ENCODE measurements around the gene SLC25A13. TPM values are rescaled to one million over a fixed set of nuclear protein-coding genes. Genes with fewer than 3 reads are reported as not detected.

The SLC25A13 gene
- total RNA-seq, 1 experiment from 2014 or later: 52.5 TPM

- peaks cover 33% of the 10 kb centered on the region for H3K79me2 ChIP-seq (ENCODE audit: low read depth)
- no peaks in the 10 kb centered on the region; the same call in 1 of the 2 replicates for H3K36me3 ChIP-seq (ENCODE audit: low read depth)
- H3K27ac ChIP-seq: no peak overlapping the region
- H4K20me1 ChIP-seq (ENCODE audit: insufficient read depth): peaks cover 19% of the 10 kb centered on the region
- H3K4me1 ChIP-seq (replicated peaks; ENCODE audit: insufficient read depth): no peaks in the 10 kb centered on the region
- H3K4me3 ChIP-seq: no peak overlapping the region
- no peaks in the 10 kb centered on the region for H3K27me3 ChIP-seq (ENCODE audit: insufficient read depth, low read depth)
- H3K9me2 ChIP-seq (ENCODE audit: insufficient read depth): no peaks in the 10 kb centered on the region
- no TSS peak for BruUV-seq (replicated peaks)
- H2AFZ ChIP-seq: no peak overlapping the region
- no peak for DNase-seq
- no peaks in the 10 kb centered on the region for H3K9me3 ChIP-seq (ENCODE audit: insufficient read depth, low read depth)
- H3F3A ChIP-seq (ENCODE audit: insufficient read depth, low read depth): no peaks in the 10 kb centered on the region
- POLR2A ChIA-PET (ENCODE audit: unreplicated experiment): no interaction called here
- H3K4me2 ChIP-seq: no peak overlapping the region
- intact Hi-C loops (cut with micrococcal nuclease; ENCODE audit: unreplicated experiment): no loop called here
- no peak for TF ChIP-seq CTCF (conservative IDR thresholded peaks at IDR 0.05)
- TF ChIP-seq EZH2 (IDR thresholded peaks at IDR 0.05; ENCODE audit: low read depth): no peak
- CTCF ChIA-PET: no interaction called here
These were observed 78.7 kb downstream of the SLC25A13 start for GRCh38 chr7:96243241-96243640.

GRCh38 chr7:96241855-96242254 is 80.0 kb downstream of the SLC25A13 start:
- DNase-seq: no peak
- H3K9me3 ChIP-seq (ENCODE audit: insufficient read depth, low read depth): no peaks in the 10 kb centered on the region
- POLR2A ChIA-PET (ENCODE audit: unreplicated experiment): no interaction called here
- intact Hi-C loops (cut with micrococcal nuclease; ENCODE audit: unreplicated experiment): no loop called here
- no peak overlapping the region for H3K4me3 ChIP-seq
- TF ChIP-seq CTCF (conservative IDR thresholded peaks at IDR 0.05) (no peak), EZH2 (IDR thresholded peaks at IDR 0.05; ENCODE audit: low read depth) (no peak)
- no peaks in the 10 kb centered on the region for H3K27me3 ChIP-seq (ENCODE audit: insufficient read depth, low read depth)
- H4K20me1 ChIP-seq (ENCODE audit: insufficient read depth): peaks cover 8% of the 10 kb centered on the region
- no peaks in the 10 kb centered on the region; the same call in 1 of the 2 replicates for H3K36me3 ChIP-seq (ENCODE audit: low read depth)
- H2AFZ ChIP-seq: no peak overlapping the region
- no TSS peak for BruUV-seq (replicated peaks)
- H3K27ac ChIP-seq: no peak overlapping the region
- CTCF ChIA-PET: no interaction called here
- H3K79me2 ChIP-seq (ENCODE audit: low read depth): peaks cover 28% of the 10 kb centered on the region
- H3K9me2 ChIP-seq (ENCODE audit: insufficient read depth): no peaks in the 10 kb centered on the region
- no peaks in the 10 kb centered on the region for H3F3A ChIP-seq (ENCODE audit: insufficient read depth, low read depth)
- H3K4me2 ChIP-seq: no peak overlapping the region
- H3K4me1 ChIP-seq (replicated peaks; ENCODE audit: insufficient read depth): no peaks in the 10 kb centered on the region

DNA sequence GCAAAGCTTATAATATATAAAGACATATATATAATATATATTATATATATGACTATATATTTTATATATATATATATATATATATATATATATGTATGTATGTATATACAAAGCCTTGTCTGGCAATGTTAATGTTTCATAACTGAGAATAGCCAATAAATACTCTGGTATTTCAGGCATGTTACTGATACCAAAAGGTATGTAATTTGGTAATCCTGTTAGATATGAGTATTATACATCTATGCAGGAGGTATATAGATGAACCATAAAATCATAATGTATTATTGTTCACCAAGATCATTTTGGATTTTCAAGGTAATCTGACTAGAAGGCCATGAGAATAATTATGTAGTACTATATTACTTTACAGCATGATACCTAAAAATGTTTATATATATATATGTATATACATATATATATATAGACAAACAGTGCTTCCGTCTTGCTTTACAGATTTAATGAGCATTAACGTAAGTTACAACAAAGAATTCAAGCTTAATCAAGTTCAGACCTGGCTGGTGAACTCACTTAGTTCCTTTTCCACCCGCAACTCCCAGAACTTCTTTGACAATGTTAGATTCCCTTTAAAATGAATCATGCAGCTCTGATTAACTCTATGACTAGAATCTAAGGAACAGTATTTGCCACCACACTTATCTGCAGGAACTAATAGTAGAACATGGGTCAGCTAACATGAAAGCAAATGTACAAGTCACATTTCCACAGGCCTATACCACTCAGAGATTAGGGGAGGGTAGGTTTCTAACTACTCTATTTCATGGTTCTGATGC is 82.7 kb downstream of the SLC25A13 start:
- CTCF ChIA-PET: no interaction called here
- Histone ChIP-seq H2AFZ (no peak overlapping the region), H3K4me2 (no peak overlapping the region), H3K4me1 (replicated peaks; ENCODE audit: insufficient read depth) (no peaks in the 10 kb centered on the region), H3F3A (ENCODE audit: insufficient read depth, low read depth) (no peaks in the 10 kb centered on the region), H3K79me2 (ENCODE audit: low read depth) (peaks cover 18% of the 10 kb centered on the region), H4K20me1 (ENCODE audit: insufficient read depth) (peaks cover 4% of the 10 kb centered on the region; the same call in 1 of the 2 replicates), H3K9me2 (ENCODE audit: insufficient read depth) (no peaks in the 10 kb centered on the region), H3K9me3 (ENCODE audit: insufficient read depth, low read depth) (no peaks in the 10 kb centered on the region), H3K27ac (no peak overlapping the region), H3K36me3 (ENCODE audit: low read depth) (no peaks in the 10 kb centered on the region; the same call in 1 of the 2 replicates), H3K4me3 (no peak overlapping the region), H3K27me3 (ENCODE audit: insufficient read depth, low read depth) (no peaks in the 10 kb centered on the region)
- intact Hi-C loops (cut with micrococcal nuclease; ENCODE audit: unreplicated experiment): no loop called here
- TF ChIP-seq EZH2 (IDR thresholded peaks at IDR 0.05; ENCODE audit: low read depth) (no peak), CTCF (conservative IDR thresholded peaks at IDR 0.05) (no peak)
- POLR2A ChIA-PET (ENCODE audit: unreplicated experiment): no interaction called here
- no peak for DNase-seq
- BruUV-seq (replicated peaks): no TSS peak

Measured in PC-9 (cell line).